ENCODE measurements around the gene HSD17B11.
"Not testable (repeated sequence)": the region's sequence is repeated elsewhere in the genome, so short reads cannot be mapped to it uniquely, and the experiment has no call there.

The HSD17B11 gene

DNA sequence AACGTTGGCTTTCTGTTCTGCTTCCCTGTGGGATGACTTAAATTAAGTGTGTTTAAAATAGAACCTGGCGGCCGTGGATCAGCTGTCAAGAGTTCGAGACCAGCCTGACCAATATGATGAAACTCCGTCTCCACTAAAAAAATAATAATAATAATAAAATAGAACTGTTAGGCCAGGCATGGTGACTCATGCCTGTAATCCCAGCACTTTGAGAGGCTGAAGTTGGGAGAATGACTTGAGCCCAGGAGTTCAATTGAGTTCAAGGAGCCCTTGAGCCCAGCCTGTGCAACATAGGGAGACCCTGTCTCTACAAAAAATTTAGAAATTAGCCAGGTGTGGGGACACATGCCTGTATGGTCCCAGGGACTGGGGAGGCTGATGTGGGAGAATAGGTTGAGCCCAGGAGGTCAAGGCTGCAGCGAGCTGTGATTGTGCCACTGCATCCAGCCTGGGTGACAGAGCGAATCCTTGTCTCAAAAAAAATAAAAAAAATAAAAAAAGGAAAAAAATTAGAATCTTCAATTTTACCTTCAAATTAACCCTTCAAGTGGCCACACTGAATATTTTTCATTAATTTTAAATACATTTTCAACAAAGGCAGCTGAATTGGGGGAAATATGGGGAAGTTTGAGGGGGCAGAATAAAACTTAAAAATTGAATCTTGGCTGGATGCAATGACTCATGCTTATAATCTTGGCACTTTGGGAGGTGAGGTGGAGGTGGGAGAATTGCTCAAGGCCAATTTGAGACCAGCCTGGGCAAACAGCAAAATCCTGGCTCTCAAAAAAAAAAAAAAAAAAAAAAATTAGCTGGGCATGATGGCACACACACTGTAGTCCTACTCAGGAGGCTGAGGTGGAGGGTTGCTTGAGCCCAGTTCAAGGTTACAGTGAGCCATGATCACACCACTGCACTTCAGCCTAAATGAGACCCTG, 36.6 kb downstream of the HSD17B11 start:
- DNase-seq: no peak

DNA sequence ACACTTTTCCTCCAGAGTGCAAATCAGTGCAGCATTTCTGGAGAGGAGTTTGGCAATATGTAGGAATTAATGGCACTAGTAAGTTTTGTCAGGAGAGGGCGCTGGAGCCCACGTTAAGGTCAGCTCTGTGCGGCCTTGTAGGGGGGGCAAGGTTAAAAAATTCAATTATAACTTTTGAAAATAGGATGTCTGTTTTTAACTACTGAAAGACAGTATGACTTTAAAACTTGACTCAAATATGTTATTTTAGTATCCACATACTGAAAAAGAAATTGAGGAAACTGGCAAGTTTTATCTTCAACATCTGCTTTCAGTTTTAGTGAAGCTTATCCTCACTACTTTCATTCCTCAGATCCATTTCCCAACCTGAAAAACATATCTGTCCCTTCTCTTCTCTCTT, 37.4 kb downstream of the HSD17B11 start:
- no peak for DNase-seq

DNA sequence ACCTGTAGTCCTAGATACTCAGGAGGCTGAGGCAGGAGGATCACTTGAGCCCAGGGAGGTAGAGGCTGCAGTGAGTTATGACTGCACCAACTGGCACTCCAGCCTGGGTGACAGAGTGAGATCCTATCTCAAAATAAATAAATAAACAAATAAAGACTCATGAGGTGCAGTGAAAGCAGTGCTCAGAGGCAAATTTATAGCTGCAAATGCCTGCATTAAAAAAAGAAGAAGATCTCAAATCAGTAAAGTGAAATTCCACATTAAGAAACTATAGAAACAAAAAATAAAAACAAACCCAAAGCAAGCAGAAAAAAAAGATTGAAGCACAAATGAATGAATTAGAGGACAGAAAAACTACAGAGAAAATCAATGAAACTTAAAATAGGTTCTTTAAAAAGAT, 45.8 kb downstream of the HSD17B11 start:
- no peak for DNase-seq

DNA sequence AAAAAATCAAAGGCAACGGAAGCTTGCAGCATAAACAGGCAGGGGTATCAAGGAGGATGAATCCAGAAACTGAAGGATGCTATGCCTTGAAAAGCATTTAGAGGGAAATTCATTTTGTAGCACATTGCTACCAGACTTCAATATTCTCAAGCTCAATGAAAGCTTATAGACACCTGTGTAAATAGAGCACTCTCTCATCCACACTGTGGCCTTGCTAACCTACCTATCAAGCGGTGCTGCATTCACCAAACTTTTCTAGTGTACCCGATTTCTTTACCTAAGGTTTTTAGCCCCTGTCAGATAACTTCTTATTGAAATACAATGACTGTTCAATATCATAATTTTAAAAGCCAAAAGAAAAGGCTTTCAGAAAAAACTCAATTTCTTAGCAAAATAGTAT, 48.1 kb downstream of the HSD17B11 start:
- no peak for DNase-seq

DNA sequence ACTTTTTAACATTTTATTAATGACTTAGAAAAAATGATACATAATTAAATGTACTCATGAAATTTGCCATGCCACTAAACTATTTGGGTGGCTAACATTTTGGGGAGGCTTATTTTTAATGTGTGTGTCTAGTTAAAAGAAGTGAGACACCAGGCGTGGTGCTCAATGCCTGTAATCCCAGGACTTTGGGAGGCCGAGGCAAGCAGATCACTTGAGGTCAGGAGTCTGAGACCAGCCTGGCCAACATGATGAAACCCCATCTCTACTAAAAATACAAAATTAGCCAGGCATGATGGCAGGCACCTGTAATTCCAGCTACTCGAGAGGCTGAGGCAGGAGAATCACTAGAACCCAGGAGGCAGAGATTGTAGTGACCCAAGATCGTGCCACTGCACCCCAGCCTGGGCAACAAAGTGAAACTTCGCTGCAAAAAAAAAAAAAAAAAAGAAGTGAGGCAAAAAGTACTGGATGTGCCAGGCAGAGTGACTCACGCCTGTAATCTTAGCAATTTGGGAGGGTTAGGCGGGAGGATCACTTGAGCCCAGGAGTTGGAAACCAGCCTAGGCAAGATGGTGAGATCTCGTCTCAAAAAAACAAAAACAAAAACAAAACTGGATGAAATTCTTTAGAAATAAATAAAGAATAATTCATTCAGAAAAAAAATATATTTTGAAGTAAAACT, 48.9 kb downstream of the HSD17B11 start:
- DNase-seq: not testable (repeated sequence)

DNA sequence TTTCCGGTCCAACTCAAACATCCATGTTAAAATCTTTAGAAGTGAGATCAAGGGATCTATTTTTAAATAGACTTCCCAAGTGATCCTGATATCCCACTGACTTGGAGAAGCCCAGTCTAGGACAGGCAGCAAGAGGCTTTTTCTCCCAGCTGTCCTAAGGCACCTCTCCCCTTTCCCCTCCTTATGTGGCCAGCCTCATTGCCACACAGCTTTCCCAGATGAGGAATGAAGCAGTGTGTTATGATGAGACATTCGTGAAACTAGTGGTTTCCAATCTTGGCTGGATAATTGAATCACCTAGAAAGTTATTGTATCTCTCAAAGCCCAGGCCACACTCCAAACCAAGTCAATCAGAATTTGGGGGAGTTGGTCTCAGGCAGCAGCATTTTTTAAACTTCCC, 51.5 kb downstream of the HSD17B11 start:
- DNase-seq: no peak

DNA sequence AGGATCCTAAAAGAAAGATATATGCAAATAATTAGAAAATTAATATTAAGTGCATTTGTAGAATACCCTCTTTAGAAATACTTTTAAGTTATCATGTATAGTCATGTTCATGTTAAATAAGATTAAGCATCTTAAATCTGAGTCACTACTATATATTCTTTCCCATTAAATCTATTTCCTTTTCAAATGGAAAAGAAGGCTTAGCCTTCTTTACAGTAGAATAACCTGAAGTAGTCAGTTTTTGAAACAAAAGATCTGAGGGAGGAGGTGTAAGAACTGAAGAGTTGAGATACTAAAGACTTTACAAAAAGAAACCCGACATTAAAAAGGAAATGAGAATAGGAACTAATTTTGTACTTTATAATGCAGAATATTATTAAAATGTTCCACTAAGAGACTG, 53.6 kb downstream of the HSD17B11 start:
- DNase-seq: no peak

DNA sequence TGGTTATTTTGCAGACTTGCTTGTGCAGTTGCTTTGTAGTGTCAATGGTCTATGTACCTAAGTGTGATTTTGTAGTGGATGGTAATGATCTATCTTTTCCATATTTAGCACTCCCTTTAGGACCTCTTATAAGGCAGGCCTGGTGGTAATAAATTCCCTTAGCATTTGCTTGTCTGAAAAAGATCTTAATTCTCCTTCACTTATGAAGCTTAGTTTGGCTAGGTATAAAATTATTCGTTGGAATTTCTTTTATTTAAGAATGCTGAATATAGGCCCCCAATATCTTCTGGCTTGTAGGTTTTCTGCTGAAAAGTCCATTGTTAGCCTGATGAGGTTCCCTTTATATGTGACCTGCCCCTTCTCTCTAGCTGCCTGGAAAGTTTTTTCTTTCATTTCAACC, 57.7 kb downstream of the HSD17B11 start:
- no peak for DNase-seq

DNA sequence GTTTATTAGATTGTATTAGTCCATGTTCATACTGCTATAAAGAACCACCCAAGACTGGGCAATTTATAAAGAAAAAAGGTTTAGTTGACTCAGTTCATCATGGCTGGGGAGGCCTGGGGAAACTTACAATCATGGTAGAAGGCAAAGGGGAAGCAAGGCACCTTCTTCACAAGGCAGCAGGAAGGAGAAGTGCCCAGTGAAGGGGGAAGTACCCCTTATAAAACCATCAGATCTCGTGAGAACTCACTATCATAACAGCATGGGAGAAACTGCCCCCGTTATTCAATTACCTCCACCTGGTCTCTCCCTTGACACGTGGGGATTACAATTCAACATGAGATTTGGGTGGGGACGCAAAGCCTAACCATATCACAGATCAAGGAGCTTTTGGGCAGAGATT, 60.2 kb downstream of the HSD17B11 start:
- DNase-seq: no peak

DNA sequence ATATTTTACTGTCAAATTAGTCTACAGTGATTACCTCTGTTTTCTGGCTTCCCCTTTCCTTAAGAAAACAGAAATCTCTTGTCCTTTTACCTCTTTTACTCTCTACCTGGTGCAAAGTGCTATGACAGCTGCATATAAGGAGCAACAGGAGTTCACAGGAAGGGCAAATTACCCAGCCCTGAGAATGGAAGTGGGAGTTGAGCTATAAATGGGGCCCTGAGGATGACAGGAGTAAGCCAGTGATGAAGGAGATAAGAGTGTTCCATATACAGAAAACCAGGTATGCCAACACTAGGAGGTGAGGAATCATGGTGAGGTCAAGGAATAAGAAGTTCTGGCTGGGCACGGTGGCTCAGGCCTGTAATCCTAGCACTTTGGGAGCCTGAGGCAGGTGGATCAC, 63.9 kb downstream of the HSD17B11 start:
- no peak for DNase-seq

DNA sequence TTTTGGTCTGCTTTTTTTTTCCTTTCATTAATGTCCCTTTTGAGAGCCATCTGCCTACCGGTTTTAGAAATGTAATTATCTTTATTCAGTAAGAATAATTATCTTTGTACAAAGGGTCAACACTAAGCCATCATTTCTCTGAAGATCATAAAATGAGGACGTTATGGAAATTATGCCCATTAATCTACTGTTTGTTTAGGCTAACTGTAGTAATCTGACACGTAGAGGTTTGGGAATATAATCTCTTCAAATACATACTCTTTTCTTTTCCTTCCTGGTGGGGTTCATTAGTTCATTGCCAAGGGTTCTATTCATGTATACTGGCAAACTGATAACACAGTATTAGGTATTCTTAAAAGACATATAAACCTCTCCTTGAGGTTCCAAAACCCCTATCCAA, 64.5 kb downstream of the HSD17B11 start:
- no peak for DNase-seq

DNA sequence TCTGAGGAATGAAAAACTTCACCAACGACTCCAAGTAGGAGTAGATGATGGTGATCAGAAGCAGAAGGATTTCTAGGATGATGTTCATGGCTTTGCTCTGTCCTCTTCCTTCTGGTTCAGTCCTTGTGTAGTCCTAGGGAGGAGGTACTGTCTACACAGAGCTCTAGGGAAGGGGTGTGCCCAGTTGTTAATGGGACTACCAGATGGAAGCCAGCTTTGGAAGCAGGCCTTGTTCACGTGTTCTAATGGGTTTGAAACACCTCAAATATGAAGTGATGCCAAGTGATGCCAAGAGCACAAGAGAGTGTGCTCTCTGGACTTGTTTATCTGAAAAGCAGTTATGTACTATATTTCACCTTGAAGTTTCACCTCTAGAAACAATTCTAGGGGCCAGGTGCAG, 68.2 kb downstream of the HSD17B11 start, which contains the start of gene HSD17B13:
HSD17B13 (minus strand) TSS at position 129 of the 400 bp plus-strand sequence; CDS start at position 88, 41 bp downstream.
- DNase-seq: no peak

DNA sequence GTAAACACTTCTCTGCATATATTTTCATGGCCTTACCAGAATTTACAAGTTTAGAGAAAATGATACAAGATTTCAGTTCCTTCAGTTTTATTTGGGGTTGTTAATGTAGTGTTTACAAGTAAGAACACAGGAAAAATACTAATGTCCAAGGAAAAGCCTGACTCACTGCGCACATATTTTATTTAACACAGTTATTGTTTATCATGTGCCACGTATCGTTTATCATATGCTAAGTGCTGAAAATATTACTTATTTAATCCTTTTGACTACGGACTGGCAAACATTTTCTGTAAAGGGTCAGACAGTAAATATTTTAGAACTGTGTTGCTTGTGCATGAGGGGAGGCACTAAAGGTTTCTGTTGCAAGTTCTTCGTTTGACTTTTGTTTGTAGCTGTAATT, 69.1 kb downstream of the HSD17B11 start:
- DNase-seq: no peak

DNA sequence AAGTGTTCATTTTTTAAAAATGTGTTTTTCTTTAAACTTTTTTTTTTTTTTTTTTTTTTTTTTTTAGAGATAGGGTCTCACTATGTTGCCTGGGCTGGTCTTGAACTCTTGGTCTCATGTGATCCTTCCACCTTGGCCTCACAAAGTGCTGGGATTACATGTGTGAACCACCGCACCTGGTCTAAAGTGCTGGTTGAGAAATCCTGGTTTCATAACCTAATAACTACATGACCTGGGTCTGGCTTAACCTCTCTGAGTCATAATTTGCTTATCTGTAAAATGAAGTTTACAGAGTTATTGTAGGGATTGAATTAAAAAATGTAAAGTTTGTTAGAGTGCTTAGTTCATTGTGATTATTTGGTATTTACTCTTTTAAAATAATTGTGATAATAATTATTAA, 73.5 kb downstream of the HSD17B11 start:
- no peak for DNase-seq

DNA sequence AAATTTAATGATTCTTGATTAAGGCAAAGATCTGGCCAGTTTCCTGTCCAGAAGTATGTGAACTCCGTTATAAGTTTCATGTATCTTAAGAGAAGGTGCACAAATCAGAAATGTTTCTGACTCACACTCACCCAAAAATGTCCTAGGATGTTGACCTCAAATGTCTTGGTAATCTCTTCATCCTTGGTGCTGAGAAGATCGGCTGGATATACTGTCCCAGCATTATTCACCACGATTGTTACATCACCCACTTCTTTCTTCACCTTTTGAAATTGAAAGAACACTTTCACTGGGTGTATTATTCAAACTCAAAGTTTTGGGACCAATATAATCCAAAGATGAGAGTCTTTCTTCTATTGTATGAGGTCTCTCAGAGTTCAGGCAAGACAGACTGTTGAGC, 74.0 kb downstream of the HSD17B11 start:
- DNase-seq: no peak

DNA sequence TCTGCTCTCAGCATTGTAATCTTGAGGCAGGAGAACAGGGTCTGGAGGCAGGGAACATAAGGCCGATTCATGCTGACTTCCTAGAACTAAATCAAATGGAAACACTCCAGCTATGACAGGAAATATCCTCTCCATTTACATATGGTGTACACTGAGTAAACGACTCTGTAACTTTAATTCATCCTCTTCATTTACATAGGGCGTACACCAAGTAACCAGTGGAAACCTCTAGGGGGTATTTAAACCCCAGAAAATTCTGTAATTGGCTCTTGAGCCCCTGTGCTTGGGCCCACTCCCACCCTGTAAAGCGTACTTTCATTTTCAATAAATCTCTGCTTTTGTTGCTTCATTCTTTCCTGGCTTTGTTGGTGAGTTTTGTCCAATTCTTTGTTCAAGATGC, 76.0 kb downstream of the HSD17B11 start:
- not testable (repeated sequence) for DNase-seq

DNA sequence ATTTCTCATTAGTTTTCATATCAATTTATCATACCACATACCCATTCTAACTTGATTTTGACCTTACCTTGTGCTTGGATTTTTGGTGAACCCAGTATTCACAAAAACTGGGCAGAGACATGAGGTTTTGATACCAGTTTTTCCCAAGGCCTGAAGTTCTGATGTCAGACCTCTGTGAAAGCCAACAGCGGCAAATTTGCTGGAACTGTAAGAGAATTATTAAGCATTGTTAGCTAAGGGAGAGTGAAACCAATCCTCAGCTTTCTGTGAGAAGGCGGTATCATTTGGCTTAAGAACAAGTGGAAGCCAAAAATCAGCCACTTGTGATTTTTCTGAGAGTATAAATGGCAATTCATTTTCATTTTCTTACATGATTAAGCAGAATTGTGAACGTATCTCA, 77.2 kb downstream of the HSD17B11 start:
- DNase-seq: no peak

DNA sequence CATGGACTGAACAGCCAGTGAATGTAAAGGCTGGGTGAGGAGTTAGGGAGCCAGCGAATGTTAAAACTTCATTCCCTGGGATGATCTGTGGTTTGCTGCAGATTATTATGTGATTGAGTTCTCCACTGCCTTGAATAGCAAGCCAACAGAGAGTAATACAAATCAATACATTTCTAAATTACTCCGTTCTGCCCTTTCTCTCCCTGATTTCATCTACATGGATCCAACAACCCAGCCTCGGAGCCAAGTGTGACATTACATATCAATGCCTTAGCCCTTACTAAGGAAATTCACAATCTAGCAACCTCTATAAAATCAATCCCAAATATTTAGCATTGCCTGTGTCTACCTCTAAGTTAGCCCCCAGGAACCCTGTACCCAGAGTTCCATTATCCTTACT, 79.3 kb downstream of the HSD17B11 start:
- DNase-seq: no peak

DNA sequence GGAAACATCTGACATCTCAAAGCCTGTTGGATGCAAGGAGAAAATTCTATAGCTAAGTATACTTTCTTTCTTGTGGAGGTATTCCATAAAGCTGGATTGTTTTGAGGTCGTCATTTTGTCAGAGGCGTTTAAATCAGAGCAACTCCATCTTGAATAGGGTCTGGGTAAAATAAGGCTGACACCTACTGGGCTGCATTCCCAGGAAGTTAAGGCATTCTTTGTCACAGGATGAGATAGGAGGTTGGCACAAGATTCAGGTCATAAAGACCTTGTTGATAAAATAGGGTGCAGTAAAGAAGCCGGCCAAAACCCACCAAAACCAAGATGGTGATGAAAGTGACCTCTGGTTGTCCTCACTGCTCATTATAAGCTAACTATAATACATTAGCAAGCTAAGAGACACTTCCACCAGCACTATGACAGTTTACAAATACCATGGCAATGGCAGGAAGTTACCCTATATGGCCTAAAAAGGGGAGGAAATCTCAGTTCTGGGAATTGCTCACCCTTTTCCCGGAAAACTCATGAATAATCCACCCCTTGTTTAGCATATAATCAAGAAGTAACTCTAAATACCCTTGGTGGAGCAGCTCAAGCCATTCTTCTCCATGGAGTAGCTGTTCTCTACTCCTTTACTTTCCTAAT, 80.2 kb downstream of the HSD17B11 start:
- DNase-seq: no peak

DNA sequence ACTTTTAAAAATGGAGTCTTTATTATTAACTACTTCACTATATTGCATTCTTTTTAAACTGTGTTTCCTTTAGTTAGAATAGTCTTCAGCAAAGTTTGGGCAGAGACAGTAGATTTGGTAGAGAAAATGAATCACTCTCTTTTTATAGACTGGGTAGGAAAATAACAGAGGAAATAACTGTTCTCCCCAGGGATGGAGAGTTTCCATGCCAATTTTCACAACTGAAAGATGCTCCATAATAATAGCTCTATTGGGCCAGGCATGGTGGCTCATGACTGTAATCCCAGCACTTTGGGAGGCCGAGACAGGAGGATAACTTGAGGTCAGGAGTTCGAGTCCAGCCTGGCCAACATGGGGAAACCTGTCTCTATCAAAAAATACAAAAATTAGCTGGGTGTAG, 81.4 kb downstream of the HSD17B11 start:
- no peak for DNase-seq

DNA sequence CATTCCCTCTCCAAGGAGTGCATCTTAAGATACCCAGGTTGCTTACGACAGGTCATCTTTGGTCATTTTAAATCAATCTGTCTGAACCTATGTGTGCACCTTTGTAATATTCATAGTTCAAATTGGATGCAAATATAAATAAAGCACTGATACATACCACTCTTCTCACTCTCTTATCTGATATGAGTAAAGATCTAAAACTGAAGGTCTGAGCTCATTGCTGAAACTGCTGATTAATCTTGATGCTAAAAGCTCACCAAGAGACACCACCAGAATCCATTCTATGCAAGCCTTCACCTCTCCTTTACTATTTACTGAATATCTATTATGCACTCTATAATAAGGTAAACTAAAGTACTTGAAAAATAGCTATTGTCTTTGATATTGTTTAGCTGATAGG, 84.9 kb downstream of the HSD17B11 start:
- no peak for DNase-seq

DNA sequence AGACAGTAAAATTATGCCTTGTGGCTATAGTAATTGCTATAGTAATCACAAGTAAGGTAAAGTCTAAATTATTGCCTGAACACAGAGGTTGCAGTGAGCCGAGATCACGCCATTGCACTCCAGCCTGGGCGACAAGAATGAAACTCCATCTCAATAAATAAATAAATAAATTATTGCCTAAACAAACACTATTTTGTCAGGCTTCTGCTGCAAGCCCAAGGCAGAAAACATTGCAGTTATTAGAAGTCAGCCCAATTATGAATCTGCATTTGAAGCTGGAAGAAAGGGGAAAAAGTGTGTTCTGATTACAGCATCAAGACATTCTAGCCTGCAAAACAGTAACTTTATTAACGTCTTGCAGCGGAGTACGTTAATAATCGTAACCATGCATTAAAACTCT, 85.4 kb downstream of the HSD17B11 start:
- DNase-seq: no peak

DNA sequence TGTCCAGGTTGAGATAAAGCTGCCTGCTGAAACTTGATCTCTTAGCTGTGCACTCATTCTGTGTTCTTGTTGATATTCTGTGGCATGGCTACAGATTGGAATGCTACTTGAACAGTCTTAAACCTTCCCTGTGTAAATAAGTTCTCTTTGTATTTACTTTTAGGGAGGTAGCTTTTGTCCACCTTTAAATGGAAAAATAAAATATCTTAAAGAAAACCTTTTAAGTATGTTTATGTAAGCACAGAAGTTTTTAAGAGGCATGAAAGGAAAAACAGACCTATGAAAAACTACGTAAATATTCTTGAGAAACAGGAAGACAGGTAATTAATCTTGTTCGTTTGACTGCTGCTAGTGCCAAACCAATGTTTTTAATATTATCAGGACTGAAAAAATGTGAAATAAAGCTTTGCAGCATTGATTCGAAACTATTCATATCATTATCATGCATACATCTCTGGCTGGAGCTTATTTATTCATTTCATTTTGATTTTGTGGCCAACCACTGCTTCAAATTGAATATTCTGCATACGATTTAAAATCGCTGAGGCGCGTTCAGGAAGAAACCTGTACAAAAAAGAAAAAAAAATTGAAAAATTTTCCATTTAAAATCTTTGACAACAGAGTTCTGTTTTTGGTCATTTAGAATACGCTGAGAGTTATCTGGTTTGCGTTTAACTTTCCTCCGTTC, 86.1 kb downstream of the HSD17B11 start:
- DNase-seq: no peak
